ENCODE measurements around the gene TMEM132C. TPM values are rescaled to one million over a fixed set of nuclear protein-coding genes. Genes with fewer than 3 reads are reported as not detected.

Gene TMEM132C
- total and polyA plus RNA-seq, 2 donors (not counting 3 experiments of a cell fraction or from before 2014, with no cell fraction given) = not detected

GRCh38 chr12:128726886-128727285 is 459.9 kb downstream of the TMEM132C start:
- Histone ChIP-seq H2AFZ (ENCODE audit: low read depth, low read length) (no peak overlapping the region), H3K27me3 (ENCODE audit: control insufficient read depth in 2 of 2, insufficient read depth in 2 of 2, low read length in 2 of 2) (no peaks in the 10 kb centered on the region), H3K9me3 (replicated peaks; ENCODE audit: control insufficient read depth, insufficient read depth, low read length) (peaks cover 14% of the 10 kb centered on the region), H4K20me1 (replicated peaks; ENCODE audit: control insufficient read depth, extremely low read depth, insufficient read depth, low read length) (no peaks in the 10 kb centered on the region), H3K4me2 (ENCODE audit: insufficient read depth, low read length) (no peak overlapping the region), H3K79me2 (ENCODE audit: control insufficient read depth, insufficient read depth, low read length) (no peaks in the 10 kb centered on the region), H3K27ac (ENCODE audit: insufficient read depth, low read depth, low read length) (no peak overlapping the region), H3K9me1 (replicated peaks; ENCODE audit: control insufficient read depth, extremely low read depth, insufficient read depth, low read length) (no peaks in the 10 kb centered on the region), H3K4me1 (ENCODE audit: control insufficient read depth, extremely low read depth, insufficient read depth, low read length) (no peaks in the 10 kb centered on the region), H3K4me3 (replicated peaks in 1 of 3; ENCODE audit: insufficient read depth in 1 of 3, low read depth in 1 of 3, low read length in 3 of 3) (no peak overlapping the region), H3K9ac (replicated peaks; ENCODE audit: extremely low read depth, insufficient read depth, low read length) (no peak overlapping the region), H3K36me3 (ENCODE audit: control insufficient read depth in 2 of 2, extremely low read depth in 1 of 2, insufficient read depth in 2 of 2, low read length in 2 of 2) (no peaks in the 10 kb centered on the region)
- ChIA-PET POLR2A (no interaction called here), CTCF (no interaction called here)
- DNase-seq (ENCODE audit: low read depth, low spot score) (no peak), FAIRE-seq (no peak)
- dilution Hi-C loops (cut with MboI; ENCODE audit: extremely low pct_ligation_motif_present, low sequenced_read_pairs) = no loop called here
- no TSS peak for BruUV-seq (replicated peaks)
- intact Hi-C loops (cut with micrococcal nuclease) = no loop called here
- TF ChIP-seq POLR2A (IDR thresholded peaks at IDR 0.05; ENCODE audit: low read depth, low read length) = no peak
- no peak for TF ChIP-seq MAX (IDR thresholded peaks at IDR 0.05; ENCODE audit: insufficient read depth, insufficient read length)
- no peak for TF ChIP-seq JUN (IDR thresholded peaks at IDR 0.05; ENCODE audit: borderline replicate concordance, insufficient read depth, insufficient read length, low read depth)
- TF ChIP-seq FOS (IDR thresholded peaks at IDR 0.05; ENCODE audit: borderline replicate concordance, insufficient read depth, low read length) = no peak
- TF ChIP-seq POLR2AphosphoS5 (IDR thresholded peaks at IDR 0.05; ENCODE audit: insufficient read depth, low read depth, low read length) = no peak
- no peak for TF ChIP-seq EZH2 (IDR thresholded peaks at IDR 0.05; ENCODE audit: borderline replicate concordance, low read depth, low read length, severe bottlenecking)
- TF ChIP-seq GATA2 (IDR thresholded peaks at IDR 0.05; ENCODE audit: insufficient read depth, insufficient read length, low read depth, low read length) = no peak
- no peak for TF ChIP-seq MYC (IDR thresholded peaks at IDR 0.05; ENCODE audit: low read depth, low read length)
- TF ChIP-seq CTCF (IDR thresholded peaks at IDR 0.05; ENCODE audit: extremely low read depth in 1 of 2, insufficient read depth in 1 of 2, low read depth in 1 of 2, low read length in 2 of 2) = no peak

Measured in endothelial cell of umbilical vein (primary cell).